Duodenal mucosa (tissue), 2 donors: ENCODE results near the gene NOTCH4.
A peak's percentile ranks its signal among the peaks of the same experiment; 100 is the strongest.

Experiments
- H3K27ac ChIP-seq: one replicate; pipeline ENCODE4 v1.7.0; 2013; ENCODE audit warnings: low read depth, low read length
- H3K27me3 ChIP-seq, 2 donors: one replicate each; pipeline ENCODE4 v1.7.0; 2013; ENCODE audit warnings: low read length in 2 of 2, control low read depth in 1 of 2; ENCODE audit not compliant: insufficient read depth in 2 of 2, control insufficient read depth in 1 of 2
- H3K36me3 ChIP-seq, 2 donors: one replicate each; pipeline ENCODE4 v1.7.0; 2013; ENCODE audit warnings: low read length in 2 of 2, control low read depth in 1 of 2; ENCODE audit not compliant: insufficient read depth in 2 of 2, control insufficient read depth in 1 of 2
- H3K4me1 ChIP-seq, 2 donors: one replicate each; pipeline ENCODE4 v1.7.0; 2013; ENCODE audit warnings: low read length in 2 of 2, control low read depth in 1 of 2; ENCODE audit not compliant: insufficient read depth in 2 of 2, control insufficient read depth in 1 of 2
- H3K4me3 ChIP-seq, 2 donors: one replicate each; pipeline ENCODE4 v1.7.0; 2013; ENCODE audit warnings: low read length in 2 of 2, low read depth in 1 of 2
- H3K9ac ChIP-seq, 2 donors: one replicate each; pipeline ENCODE4 v1.7.0; 2013; ENCODE audit warnings: low read length in 2 of 2, low read depth in 1 of 2
- H3K9me3 ChIP-seq, 2 donors: one replicate each; pipeline ENCODE4 v1.7.0; 2013; ENCODE audit warnings: low read length in 2 of 2, control low read depth in 1 of 2; ENCODE audit not compliant: control insufficient read depth in 1 of 2

The NOTCH4 gene

GRCh38 chr6:32204268-32204715 lies 19.6 kb downstream of the NOTCH4 start:
- H3K36me3 ChIP-seq, result no peaks in the 10 kb centered on the region
- H3K9ac ChIP-seq, result no peak overlapping the region
- no peaks in the 10 kb centered on the region for H3K9me3 ChIP-seq
- H3K4me1 ChIP-seq, result no peaks in the 10 kb centered on the region
- no peak overlapping the region for H3K4me3 ChIP-seq
- H3K27ac ChIP-seq, result no peak overlapping the region
- no peaks in the 10 kb centered on the region for H3K27me3 ChIP-seq

- Histone ChIP-seq H3K27ac (no peak overlapping the region), H3K9me3 (no peaks in the 10 kb centered on the region), H3K4me3 (no peak overlapping the region), H3K27me3 (no peaks in the 10 kb centered on the region), H3K4me1 (no peaks in the 10 kb centered on the region), H3K36me3 (no peaks in the 10 kb centered on the region), H3K9ac (no peak overlapping the region)
Measured at GRCh38 chr6:32203426-32204267, 20.2 kb downstream of the NOTCH4 start.

GRCh38 chr6:32202186-32202585 lies 21.7 kb downstream of the NOTCH4 start:
- Histone ChIP-seq H3K36me3 (no peaks in the 10 kb centered on the region), H3K27me3 (no peaks in the 10 kb centered on the region), H3K4me3 (no peak overlapping the region), H3K9ac (no peak overlapping the region), H3K4me1 (peaks cover 3 to 4% of the 10 kb centered on the region in 2 donors), H3K9me3 (no peaks in the 10 kb centered on the region), H3K27ac (no peak overlapping the region)

- H3K4me3 ChIP-seq, result no peak overlapping the region
- peaks cover 12% of the 10 kb centered on the region in 2 donors for H3K4me1 ChIP-seq
- no peak overlapping the region for H3K9ac ChIP-seq
- no peaks in the 10 kb centered on the region for H3K27me3 ChIP-seq
- H3K36me3 ChIP-seq, result no peaks in the 10 kb centered on the region
- H3K27ac ChIP-seq, result no peak overlapping the region
- no peaks in the 10 kb centered on the region for H3K9me3 ChIP-seq
Measured at GRCh38 chr6:32200711-32201475, 23.0 kb downstream of the NOTCH4 start.

GRCh38 chr6:32198866-32199265 lies 25.0 kb downstream of the NOTCH4 start:
- Histone ChIP-seq H3K4me3 (no peak overlapping the region), H3K36me3 (no peaks in the 10 kb centered on the region)

GRCh38 chr6:32198345-32198696 lies 25.5 kb downstream of the NOTCH4 start:
- Histone ChIP-seq H3K4me1 (peaks cover 22 to 25% of the 10 kb centered on the region in 2 donors), H3K36me3 (no peaks in the 10 kb centered on the region), H3K9me3 (no peaks in the 10 kb centered on the region), H3K9ac (no peak overlapping the region), H3K27me3 (no peaks in the 10 kb centered on the region), H3K27ac (no peak overlapping the region), H3K4me3 (no peak overlapping the region)

More at GRCh38 chr6:32198866-32199265, 25.0 kb downstream of the NOTCH4 start:
- Histone ChIP-seq H3K27ac (no peak overlapping the region), H3K27me3 (no peaks in the 10 kb centered on the region), H3K9ac (no peak overlapping the region), H3K9me3 (no peaks in the 10 kb centered on the region), H3K4me1 (peaks cover 18 to 25% of the 10 kb centered on the region in 2 donors)

GRCh38 chr6:32196682-32197616 lies 26.9 kb downstream of the NOTCH4 start:
- Histone ChIP-seq H3K27ac (peak overlapping the region; percentile 99), H3K36me3 (no peaks in the 10 kb centered on the region), H3K9ac (peak overlapping the region; percentile 95 to 98), H3K27me3 (no peaks in the 10 kb centered on the region), H3K4me1 (peaks cover 25 to 33% of the 10 kb centered on the region in 2 donors), H3K4me3 (peak overlapping the region; percentile 82 to 86), H3K9me3 (no peaks in the 10 kb centered on the region)

GRCh38 chr6:32195902-32196681 lies 27.8 kb downstream of the NOTCH4 start:
- H3K27me3 ChIP-seq, result no peaks in the 10 kb centered on the region
- H3K36me3 ChIP-seq, result no peaks in the 10 kb centered on the region
- H3K4me1 ChIP-seq, result peaks cover 31 to 42% of the 10 kb centered on the region in 2 donors
- peak overlapping the region; percentile 99 for H3K27ac ChIP-seq
- H3K9ac ChIP-seq, result peak overlapping the region; percentile 95 to 98
- peak overlapping the region; percentile 82 to 86 for H3K4me3 ChIP-seq
- no peaks in the 10 kb centered on the region for H3K9me3 ChIP-seq

GRCh38 chr6:32195652-32195901 lies 28.3 kb downstream of the NOTCH4 start:
- Histone ChIP-seq H3K27me3 (no peaks in the 10 kb centered on the region), H3K36me3 (no peaks in the 10 kb centered on the region), H3K4me3 (peak overlapping the region; percentile 63 to 86), H3K4me1 (peaks cover 36 to 46% of the 10 kb centered on the region in 2 donors), H3K9me3 (no peaks in the 10 kb centered on the region), H3K9ac (peak overlapping the region in 1 of 2 donors; percentile 98), H3K27ac (peak overlapping the region; percentile 99)
